ENCODE data around the gene PER1.

The PER1 gene

GRCh38 chr17:8137645-8138373 is 14.4 kb downstream of the PER1 start:
- DNase-seq, result no peak

- DNase-seq, result no peak
These were observed 18.3 kb downstream of the PER1 start for GRCh38 chr17:8133941-8134340.

GRCh38 chr17:8133399-8133798 is 18.8 kb downstream of the PER1 start:
- no peak for DNase-seq

DNA sequence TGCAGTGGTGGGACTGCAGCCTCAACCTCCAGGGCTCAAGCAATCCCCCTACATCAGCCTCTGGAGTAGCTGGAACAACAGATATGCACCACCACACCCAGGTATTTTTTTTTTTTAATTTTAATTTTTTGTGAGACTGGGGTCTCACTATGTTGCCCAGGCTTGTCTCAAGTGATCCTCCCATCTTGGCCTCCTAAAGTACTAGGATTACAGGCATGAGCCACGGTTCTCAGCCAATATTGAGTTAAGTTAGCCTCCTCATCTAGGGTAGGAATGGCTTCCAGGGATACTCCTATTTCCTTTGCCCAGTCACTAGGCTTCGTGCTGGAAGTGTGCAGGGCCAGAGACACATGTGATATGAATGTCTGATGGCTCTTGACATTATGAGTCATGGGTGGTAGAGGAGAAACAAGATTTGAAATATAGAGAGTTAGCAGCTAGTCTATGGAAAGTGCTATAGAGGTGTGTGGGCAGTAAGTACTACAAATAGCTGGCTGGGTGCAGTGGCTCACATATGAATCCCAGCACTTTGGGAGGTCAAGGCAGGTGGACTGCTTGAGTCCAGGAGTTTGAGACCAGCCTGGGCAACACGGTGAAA is 20.3 kb downstream of the PER1 start:
- DNase-seq, result no peak

DNA sequence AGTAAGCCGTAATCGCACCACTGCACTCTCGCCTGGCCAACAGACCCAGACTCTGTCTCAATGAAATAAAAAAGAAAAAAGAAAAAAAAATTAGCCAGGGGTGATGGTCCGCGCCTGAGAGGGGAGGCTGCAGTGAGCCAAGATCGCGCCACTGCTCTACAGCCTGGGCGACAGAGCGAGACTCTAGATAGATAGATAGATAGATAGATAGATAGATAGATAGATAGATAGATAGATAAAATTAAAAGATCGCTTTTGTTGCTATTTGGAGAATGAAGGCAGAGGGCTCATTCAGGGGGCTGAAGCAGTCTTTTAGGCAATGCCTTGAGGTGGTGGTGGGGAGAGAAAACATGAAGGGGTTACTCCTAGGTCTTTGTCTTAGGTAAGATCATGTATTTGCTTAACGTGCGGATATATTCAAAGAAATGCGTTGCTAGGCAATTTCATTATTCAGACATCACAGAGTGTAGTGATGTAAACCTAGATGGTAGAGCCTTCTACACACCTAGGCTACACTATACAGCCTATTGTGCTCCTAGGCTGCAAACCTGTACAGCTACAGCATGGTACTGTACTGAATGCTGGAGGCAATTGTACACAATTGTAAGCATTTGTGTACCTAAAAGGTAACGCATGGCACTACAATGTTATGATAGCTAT is 23.9 kb downstream of the PER1 start:
- DNase-seq, result no peak

DNA sequence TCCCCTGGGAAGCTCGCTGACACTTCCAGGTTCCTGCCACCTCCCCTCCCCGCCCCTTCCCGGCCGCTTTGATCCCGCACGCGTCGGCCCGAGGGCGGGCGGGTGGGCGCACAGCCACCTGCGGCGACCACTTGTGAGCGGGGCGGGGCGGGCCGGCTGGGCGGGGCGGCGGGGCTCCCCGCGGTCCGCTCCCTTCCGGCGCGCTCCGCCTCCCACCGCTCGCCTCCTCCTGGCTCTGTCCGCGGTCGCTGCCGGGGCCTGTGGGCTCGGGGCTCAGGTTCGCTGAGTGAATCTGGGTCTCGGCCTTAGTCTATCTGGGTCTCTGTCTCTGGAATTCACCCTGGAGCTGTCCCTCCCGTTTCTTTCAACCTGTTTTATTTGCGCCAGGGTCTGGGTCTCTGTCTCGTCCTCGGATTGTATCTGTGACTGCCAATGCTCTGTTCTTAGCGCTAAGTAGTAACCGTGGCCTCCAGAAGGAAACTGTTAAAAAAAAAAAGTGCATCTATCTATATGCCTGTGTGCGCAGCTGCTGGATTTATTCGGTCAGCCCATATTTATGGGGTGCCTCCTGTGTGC is 25.6 kb downstream of the PER1 start:
- DNase-seq, result peak; percentile 37

GRCh38 chr17:8125947-8126490 is 26.2 kb downstream of the PER1 start:
- DNase-seq, result no peak

DNA sequence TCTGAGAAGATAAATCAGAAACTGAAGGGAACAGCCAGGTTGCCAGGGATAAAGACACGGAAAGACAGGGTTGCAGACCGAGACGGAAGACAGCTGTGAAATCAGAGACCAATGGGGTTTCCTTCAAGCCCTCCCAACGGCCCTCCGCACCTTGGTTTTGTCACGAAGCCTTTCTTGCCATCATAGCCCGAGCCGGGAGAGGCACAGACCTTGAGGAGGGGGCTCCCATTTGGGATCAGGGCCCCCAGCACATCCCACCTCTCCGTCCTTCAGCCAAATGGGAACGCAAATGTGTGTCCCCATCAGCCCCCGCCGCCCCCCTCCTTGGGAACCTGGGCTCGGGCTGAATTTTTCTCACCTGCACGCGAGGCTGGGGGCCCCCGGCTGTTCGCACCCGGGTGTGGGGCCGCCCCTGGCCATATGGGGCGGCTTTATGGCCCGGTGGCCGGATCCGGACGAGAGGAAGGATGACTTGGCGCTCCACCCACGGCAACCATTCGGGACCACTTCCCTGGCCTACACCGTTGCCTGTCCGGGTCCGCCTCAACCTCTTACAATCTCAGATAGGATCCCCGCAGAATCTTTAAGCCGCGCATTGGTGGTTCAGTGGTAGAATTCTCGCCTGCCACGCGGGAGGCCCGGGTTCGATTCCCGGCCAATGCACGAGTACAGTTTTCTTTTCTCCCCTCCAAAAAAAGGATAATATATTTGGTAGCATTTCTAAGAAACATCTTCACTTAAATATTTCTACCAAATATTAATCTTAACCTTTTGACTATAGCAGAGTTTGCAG is 26.9 kb downstream of the PER1 start:
- DNase-seq, result peak; percentile 67

GRCh38 chr17:8124350-8125153 is 27.7 kb downstream of the PER1 start:
- no peak for DNase-seq

DNA sequence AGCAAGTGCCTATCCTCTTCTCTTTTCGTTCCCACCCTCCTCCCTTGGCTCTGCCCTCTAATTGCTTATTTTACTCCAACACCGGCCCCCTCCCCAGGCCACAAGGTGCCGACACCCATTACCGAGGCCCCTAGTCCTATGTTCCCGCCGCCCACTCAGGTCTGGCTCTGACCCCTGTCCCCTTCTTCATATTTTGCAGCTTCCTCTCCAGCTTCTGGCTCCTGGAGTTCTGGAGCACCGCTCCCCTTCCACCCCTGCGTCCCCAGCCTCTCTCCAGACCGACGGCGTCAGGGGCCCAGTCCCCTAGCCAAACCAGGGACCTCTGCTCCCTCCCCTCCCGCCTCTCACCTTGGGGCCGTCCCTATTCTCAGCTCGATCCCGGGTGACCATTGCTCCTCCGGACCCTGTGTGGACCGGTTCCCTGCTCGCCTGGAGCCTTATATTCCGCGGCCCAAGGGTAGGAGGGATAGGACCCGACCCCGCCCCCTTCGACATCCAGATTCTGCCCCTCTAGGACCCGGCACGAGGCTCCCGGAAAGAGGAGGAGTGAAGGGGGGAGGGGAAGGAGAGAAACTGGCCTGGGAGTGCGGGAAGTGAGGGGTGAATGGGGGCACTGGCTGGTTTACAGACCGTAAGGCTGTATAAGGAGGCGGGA is 28.4 kb downstream of the PER1 start, which contains the start of gene HES7:
HES7 (minus strand) TSS at position 412 of the 655 bp plus-strand sequence; CDS start at position 390, 22 bp downstream.
- DNase-seq, result no peak

DNA sequence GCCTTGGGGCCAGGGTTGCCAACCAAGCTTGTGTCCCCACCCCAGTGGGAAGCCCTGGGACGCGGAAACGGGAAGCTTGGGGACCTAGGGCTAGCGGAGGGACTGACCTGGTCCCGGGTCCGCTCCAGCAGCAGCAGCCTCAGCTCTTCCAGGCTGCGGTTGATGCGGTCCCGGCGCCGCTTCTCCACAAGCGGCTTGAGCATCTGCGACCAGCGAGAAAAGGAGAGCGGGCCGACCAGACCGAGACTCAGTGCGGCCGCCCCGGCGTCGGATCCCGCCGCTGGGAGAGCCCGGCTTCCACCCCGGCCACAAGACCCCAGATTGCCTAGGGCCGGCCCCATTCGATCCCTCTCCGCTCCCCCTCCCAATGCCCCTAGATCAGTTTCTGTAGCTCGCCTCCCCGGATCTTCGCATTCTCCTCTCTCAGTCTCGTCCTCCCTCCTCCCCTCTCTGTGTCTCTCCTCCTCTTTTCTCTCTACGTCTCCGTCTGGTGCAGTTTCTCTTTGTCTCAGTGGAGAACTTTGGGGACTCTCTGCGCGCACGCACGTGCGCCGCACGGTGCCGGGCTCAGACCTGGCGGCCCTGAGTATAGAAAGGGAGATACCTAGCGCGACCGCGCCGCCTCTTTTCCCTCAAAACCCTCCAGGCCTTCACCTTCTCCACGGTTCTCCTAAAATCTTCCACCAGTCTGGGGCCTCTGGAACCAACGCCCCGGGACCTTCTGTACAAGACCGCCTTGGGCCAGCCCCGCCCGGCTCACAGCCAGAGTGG is 29.1 kb downstream of the PER1 start:
- no peak for DNase-seq

- no peak for DNase-seq
These were observed 29.7 kb downstream of the PER1 start for GRCh38 chr17:8122422-8122923.

DNA sequence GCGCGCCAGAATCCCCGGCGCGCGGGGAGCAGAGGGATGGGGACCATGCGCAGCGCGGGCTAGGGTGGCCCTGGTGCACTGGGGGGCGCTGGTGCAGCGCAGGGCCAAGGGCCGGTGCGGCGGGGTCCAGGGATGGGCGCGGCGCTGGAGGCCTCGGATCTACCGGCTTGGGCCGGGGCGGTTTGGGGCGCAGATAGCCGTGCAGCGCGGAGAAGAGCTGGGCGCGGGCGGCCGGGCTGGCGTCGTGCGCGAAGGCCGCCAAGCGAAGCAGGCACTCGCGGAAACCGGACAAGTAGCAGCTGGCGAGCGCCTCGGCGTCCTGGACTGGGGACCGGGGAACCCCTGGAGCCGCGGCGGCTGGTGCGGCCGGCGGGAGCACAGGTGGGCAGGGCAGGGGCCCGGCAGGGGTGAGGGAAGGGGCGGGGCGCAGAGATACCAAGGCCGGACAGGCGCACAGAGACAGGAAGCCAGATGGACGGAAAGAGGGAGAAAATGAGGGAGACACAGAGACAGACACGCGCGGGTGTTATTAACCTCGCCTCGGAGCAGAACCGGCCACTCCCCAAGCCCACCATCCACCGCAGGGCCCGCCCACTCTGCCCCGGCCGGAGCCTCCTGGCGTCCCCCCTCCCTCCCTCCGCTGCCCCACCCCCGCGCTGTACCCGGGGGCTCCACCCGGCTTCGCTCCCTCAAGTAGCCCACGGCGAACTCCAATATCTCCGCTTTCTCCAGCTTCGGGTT is 30.4 kb downstream of the PER1 start:
- peak; percentile 60 for DNase-seq

- DNase-seq, result no peak
These were observed 30.9 kb downstream of the PER1 start for GRCh38 chr17:8121407-8121680.

- peak; percentile 65 for DNase-seq
These were observed 31.4 kb downstream of the PER1 start for GRCh38 chr17:8120520-8121406.

DNA sequence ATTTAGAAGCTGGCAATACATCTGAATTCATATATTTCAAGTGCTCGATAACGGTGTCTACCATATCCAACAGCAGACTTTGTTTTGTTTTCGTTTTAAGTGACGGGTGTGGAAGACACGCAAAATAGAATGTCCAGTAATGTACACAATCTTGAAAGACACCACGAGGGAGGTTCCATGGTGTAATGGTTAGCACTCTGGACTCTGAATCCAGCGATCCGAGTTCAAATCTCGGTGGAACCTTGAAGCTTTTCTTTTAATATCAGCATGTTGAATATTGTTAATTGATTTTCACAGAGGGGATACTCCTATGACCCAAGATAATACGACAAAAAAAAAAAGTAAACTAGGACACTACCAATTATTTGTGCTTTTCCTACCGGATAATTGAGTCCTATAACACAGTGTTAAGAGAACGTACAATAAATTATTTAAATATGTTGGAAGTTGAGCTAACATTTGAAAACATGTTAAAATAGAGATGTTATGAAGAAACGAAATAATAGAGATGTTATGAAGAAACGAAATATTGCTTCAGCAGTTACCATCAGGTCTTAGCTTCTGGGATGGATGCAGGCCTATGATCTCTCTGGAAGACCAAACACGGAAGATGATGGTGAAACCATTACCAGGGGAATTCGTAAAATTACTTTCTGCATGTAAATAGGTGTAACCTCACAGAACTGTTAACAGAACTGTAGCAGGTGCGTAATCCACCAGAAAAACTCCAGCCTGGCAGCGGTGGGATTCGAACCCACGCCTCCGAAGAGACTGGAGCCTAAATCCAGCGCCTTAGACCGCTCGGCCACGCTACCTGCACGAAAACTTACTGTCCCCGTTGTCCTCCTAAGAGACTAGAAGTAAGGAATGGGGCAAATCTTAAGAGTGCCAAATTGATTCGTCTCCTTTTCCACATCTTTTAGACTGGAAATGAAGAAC is 32.4 kb downstream of the PER1 start:
- DNase-seq, result peak; percentile 88

Data from NCI-H1436 (cell line).